GM23338 (cell line): ENCODE measurements around the gene LLGL2. TPM values are rescaled to one million over a fixed set of nuclear protein-coding genes. Genes with fewer than 3 reads are reported as not detected.

Experiments
- ATAC-seq: fragments of 200-7000 bp; cut with Tn5 transposase; 3 replicates; pipeline ENCODE4 v1.9.1; 2020
- DNase-seq: peaks from one replicate; pipeline ENCODE4 v3.0.0-alpha.2; 2015; ENCODE audit warnings: low spot score
- H2AFZ ChIP-seq: fragments of 200-600 bp; sonication (generic); 2 replicates; pipeline ENCODE4 v1.8.0; 2016; ENCODE audit warnings: antibody characterized with exemption, mild to moderate bottlenecking, moderate library complexity
- H3F3A ChIP-seq: fragments of 200-600 bp; sonication (generic); replicated peaks from 2 replicates; pipeline ENCODE4 v1.8.0; 2017; ENCODE audit warnings: antibody characterized with exemption, mixed run types, low read depth
- H3K27ac ChIP-seq: fragments of 200-600 bp; sonication (generic); 2 replicates; pipeline ENCODE4 v1.6.1; 2016; ENCODE audit warnings: low read depth
- H3K27me3 ChIP-seq: fragments of 200-600 bp; sonication (generic); 2 replicates; pipeline ENCODE4 v1.8.0; 2016; ENCODE audit warnings: mild to moderate bottlenecking, mixed run types, moderate library complexity; ENCODE audit not compliant: insufficient read depth
- H3K36me3 ChIP-seq: fragments of 200-600 bp; sonication (generic); 2 replicates; pipeline ENCODE4 v1.8.0; 2016; ENCODE audit warnings: mild to moderate bottlenecking; ENCODE audit not compliant: insufficient read depth
- H3K4me1 ChIP-seq: fragments of 200-600 bp; sonication (generic); 2 replicates; pipeline ENCODE4 v1.8.0; 2016; ENCODE audit warnings: mild to moderate bottlenecking, moderate library complexity; ENCODE audit not compliant: insufficient read depth
- H3K4me2 ChIP-seq: fragments of 200-600 bp; sonication (generic); 2 replicates; pipeline ENCODE4 v1.7.1; 2017; ENCODE audit warnings: mixed run types
- H3K4me3 ChIP-seq: fragments of 200-600 bp; sonication (generic); 2 replicates; pipeline ENCODE4 v1.6.1; 2016; ENCODE audit warnings: mixed run types
- H3K79me2 ChIP-seq: fragments of 200-600 bp; sonication (generic); replicated peaks from 2 replicates; pipeline ENCODE4 v1.8.0; 2017; ENCODE audit warnings: mild to moderate bottlenecking; ENCODE audit not compliant: insufficient read depth
- H3K9me2 ChIP-seq: fragments of 200-600 bp; sonication (generic); 2 replicates; pipeline ENCODE4 v1.8.0; 2017; ENCODE audit not compliant: insufficient read depth
- H4K20me1 ChIP-seq: fragments of 200-600 bp; sonication (generic); replicated peaks from 2 replicates; pipeline ENCODE4 v1.8.0; 2017; ENCODE audit warnings: mild to moderate bottlenecking; ENCODE audit not compliant: insufficient read depth
- H3K27ac Mint-ChIP-seq: 2 replicates; pipeline ENCODE4 v1.8.0; 2020; ENCODE audit warnings: inconsistent platforms, mild to moderate bottlenecking, moderate library complexity, mixed read lengths
- H3K27me3 Mint-ChIP-seq: 3 replicates; pipeline ENCODE4 v1.8.0; 2022; ENCODE audit warnings: low read depth, mild to moderate bottlenecking, moderate library complexity, mixed read lengths, inconsistent platforms; ENCODE audit not compliant: insufficient read depth, poor library complexity
- H3K36me3 Mint-ChIP-seq: 3 replicates; pipeline ENCODE4 v1.8.0; 2021; ENCODE audit warnings: low read depth, mild to moderate bottlenecking, inconsistent platforms, moderate library complexity, mixed read lengths
- H3K4me1 Mint-ChIP-seq: 3 replicates; pipeline ENCODE4 v1.8.0; 2020; ENCODE audit warnings: mild to moderate bottlenecking, inconsistent platforms, mixed read lengths
- H3K4me3 Mint-ChIP-seq: 3 replicates; pipeline ENCODE4 v1.8.0; 2021; ENCODE audit warnings: moderate library complexity, mild to moderate bottlenecking, inconsistent platforms, mixed read lengths
- H3K9me3 Mint-ChIP-seq: 3 replicates; pipeline ENCODE4 v1.8.0; 2020; ENCODE audit warnings: moderate library complexity, mild to moderate bottlenecking, inconsistent platforms, mixed read lengths
- CREB1 ChIP-seq: fragments of 250-450 bp; sonication (Bioruptor Pico); IDR thresholded peaks from 2 replicates; pipeline ENCODE4 v1.5.0; 2020; ENCODE audit warnings: low read depth, mild to moderate bottlenecking, moderate library complexity
- EZH2 ChIP-seq: fragments of 200-600 bp; sonication (generic); IDR thresholded peaks from one replicate; pipeline ENCODE4 v1.8.0; 2017; ENCODE audit warnings: antibody characterized with exemption, mild to moderate bottlenecking, low read depth; ENCODE audit not compliant: unreplicated experiment
- EZH2phosphoT487 ChIP-seq: fragments of 200-600 bp; sonication (generic); IDR thresholded peaks from one replicate; pipeline ENCODE4 v1.8.1; 2018; ENCODE audit warnings: antibody characterized with exemption; ENCODE audit not compliant: unreplicated experiment
- JUNB ChIP-seq: IDR thresholded peaks from one replicate; pipeline ENCODE4 v1.6.1; 2016; ENCODE audit warnings: antibody characterized with exemption; ENCODE audit not compliant: unreplicated experiment
- NANOG ChIP-seq: IDR thresholded peaks from 2 replicates; pipeline ENCODE4 v1.6.1; 2016; ENCODE audit warnings: antibody characterized with exemption, borderline replicate concordance
- POLR2AphosphoS5 ChIP-seq: IDR thresholded peaks from 2 replicates; pipeline ENCODE4 v1.6.1; 2016; ENCODE audit warnings: antibody characterized with exemption, low read depth
- STAT1 ChIP-seq: IDR thresholded peaks from one replicate; pipeline ENCODE4 v1.6.1; 2016; ENCODE audit warnings: antibody characterized with exemption; ENCODE audit not compliant: unreplicated experiment
- ZNF331 ChIP-seq: fragments of 250-450 bp; sonication (Bioruptor Pico); IDR thresholded peaks from 2 replicates; pipeline ENCODE4 v1.5.0; 2020; ENCODE audit warnings: low read depth, mild to moderate bottlenecking, moderate library complexity
- polyA plus RNA-seq: library from polyadenylated mRNA; unstranded; fragments of >200 nt; fragmentation: Nextera tagmentation; extraction: Ambion mirVana; gene quantifications from 2 replicates; pipeline ENCODE4 v1.2.1, GENCODE V29; 2016
- total RNA-seq: library from RNA; depleted of rRNA; stranded (reverse); fragments of >200 nt; shearing (Covaris generic); gene quantifications from 2 replicates; pipeline ENCODE4 v1.2.3, GENCODE V29; 2014
- TF ChIP-seq, protein P1 (sequence below): IDR thresholded peaks from 2 replicates; pipeline ENCODE4 v1.6.1; 2016; ENCODE audit warnings: antibody characterized with exemption
- TF ChIP-seq, protein P2 (sequence below), 2 experiments: fragments of 200-600 bp in 1 of 2; sonication (generic) in 1 of 2; conservative IDR thresholded peaks; 2 replicates each; pipeline versions ENCODE4 v1.5.1 to v1.6.1; 2016 to 2017; ENCODE audit warnings: antibody characterized with exemption in 2 of 2, low read depth in 2 of 2, mild to moderate bottlenecking in 2 of 2, moderate library complexity in 1 of 2
- TF ChIP-seq, protein P3 (sequence below): IDR thresholded peaks from one replicate; pipeline ENCODE4 v1.6.1; 2018; ENCODE audit warnings: antibody characterized with exemption; ENCODE audit not compliant: unreplicated experiment

Gene LLGL2
- total and polyA plus RNA-seq, 2 experiments from 2014 or later: 62.5 to 78.5 TPM

DNA sequence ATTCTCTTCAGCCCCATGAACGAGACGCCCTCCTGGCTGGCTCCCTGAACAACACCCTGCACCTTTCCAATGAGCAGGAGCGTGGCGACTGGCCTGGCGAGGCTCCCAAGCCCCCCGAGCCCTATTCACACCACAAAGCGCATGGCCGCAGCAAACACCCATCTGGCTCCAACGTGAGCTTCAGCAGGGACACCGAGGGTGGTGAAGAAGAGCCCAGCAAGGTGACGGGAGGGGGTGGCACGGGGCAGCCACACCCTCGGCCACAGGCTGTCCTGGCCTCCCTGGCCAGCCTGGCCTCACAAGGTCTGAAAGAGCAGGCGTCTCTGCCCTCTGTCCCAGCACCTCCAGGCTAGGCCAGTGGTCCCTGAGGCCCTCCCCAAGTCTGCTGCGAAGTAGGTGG lies 33.8 kb upstream of the LLGL2 start:
- H3K4me1 Mint-ChIP-seq: peaks cover 9% of the 10 kb centered on the region
- peaks cover 6% of the 10 kb centered on the region for H3K27me3 Mint-ChIP-seq
- no peaks in the 10 kb centered on the region for H3K4me1 ChIP-seq
- H3K9me3 Mint-ChIP-seq: no peaks in the 10 kb centered on the region
- DNase-seq (no peak), ATAC-seq (no peak)
- H3K4me3 ChIP-seq: no peak overlapping the region
- no peak overlapping the region for H3K27ac ChIP-seq
- no peak overlapping the region for H3K27ac Mint-ChIP-seq
- H3K9me2 ChIP-seq: no peaks in the 10 kb centered on the region
- H3K36me3 Mint-ChIP-seq: no peaks in the 10 kb centered on the region
- H3K79me2 ChIP-seq: no peaks in the 10 kb centered on the region
- no peak overlapping the region for H3K4me2 ChIP-seq
- no peaks in the 10 kb centered on the region for H3K36me3 ChIP-seq
- H3K4me3 Mint-ChIP-seq: no peak overlapping the region
- no peaks in the 10 kb centered on the region for H4K20me1 ChIP-seq
- H2AFZ ChIP-seq: no peak overlapping the region
- no peaks in the 10 kb centered on the region for H3K27me3 ChIP-seq
- TF ChIP-seq, protein P1, sequence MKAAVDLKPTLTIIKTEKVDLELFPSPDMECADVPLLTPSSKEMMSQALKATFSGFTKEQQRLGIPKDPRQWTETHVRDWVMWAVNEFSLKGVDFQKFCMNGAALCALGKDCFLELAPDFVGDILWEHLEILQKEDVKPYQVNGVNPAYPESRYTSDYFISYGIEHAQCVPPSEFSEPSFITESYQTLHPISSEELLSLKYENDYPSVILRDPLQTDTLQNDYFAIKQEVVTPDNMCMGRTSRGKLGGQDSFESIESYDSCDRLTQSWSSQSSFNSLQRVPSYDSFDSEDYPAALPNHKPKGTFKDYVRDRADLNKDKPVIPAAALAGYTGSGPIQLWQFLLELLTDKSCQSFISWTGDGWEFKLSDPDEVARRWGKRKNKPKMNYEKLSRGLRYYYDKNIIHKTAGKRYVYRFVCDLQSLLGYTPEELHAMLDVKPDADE: no peak
- no peak for TF ChIP-seq ZNF331 (CRISPR knock-in tag)
- TF ChIP-seq EZH2phosphoT487: no peak
- TF ChIP-seq CREB1: no peak
- TF ChIP-seq EZH2: no peak
- no peak for TF ChIP-seq STAT1
- TF ChIP-seq POLR2AphosphoS5: no peak
- no peak for TF ChIP-seq JUNB
- TF ChIP-seq NANOG: no peak
- TF ChIP-seq, protein P2, sequence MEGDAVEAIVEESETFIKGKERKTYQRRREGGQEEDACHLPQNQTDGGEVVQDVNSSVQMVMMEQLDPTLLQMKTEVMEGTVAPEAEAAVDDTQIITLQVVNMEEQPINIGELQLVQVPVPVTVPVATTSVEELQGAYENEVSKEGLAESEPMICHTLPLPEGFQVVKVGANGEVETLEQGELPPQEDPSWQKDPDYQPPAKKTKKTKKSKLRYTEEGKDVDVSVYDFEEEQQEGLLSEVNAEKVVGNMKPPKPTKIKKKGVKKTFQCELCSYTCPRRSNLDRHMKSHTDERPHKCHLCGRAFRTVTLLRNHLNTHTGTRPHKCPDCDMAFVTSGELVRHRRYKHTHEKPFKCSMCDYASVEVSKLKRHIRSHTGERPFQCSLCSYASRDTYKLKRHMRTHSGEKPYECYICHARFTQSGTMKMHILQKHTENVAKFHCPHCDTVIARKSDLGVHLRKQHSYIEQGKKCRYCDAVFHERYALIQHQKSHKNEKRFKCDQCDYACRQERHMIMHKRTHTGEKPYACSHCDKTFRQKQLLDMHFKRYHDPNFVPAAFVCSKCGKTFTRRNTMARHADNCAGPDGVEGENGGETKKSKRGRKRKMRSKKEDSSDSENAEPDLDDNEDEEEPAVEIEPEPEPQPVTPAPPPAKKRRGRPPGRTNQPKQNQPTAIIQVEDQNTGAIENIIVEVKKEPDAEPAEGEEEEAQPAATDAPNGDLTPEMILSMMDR (conservative IDR thresholded peaks at IDR 0.05; ENCODE audit: low read depth in 2 of 2): no peak
- H3F3A ChIP-seq: no peaks in the 10 kb centered on the region

DNA sequence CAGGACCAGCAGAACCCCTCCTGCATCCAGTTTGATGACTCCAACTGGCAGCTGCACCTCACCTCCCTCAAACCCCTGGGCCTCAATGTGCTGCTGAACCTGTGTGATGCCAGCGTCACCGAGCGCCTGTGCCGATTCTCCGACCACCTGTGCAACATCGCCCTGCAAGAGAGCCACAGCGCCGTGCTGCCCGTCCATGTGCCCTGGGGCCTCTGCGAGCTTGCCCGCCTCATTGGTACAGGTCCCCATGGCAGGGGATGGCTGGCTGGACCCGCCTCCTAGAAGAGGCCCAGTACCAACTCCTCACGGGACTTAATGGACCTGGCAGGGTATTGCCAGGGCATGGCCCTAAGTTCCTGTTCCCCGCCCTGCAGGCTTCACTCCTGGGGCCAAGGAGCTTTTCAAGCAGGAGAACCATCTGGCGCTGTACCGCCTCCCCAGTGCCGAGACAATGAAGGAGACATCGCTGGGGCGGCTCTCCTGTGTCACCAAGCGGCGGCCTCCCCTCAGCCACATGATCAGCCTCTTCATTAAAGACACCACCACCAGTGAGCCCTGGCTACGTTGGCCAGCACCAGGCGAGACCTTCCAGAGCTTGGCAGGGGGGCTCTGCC lies 32.8 kb upstream of the LLGL2 start:
- Histone ChIP-seq H3K79me2 (no peaks in the 10 kb centered on the region), H3K4me2 (no peak overlapping the region), H3K27ac (no peak overlapping the region), H3K4me1 (no peaks in the 10 kb centered on the region), H3F3A (no peaks in the 10 kb centered on the region), H3K36me3 (no peaks in the 10 kb centered on the region), H3K4me3 (no peak overlapping the region), H3K9me2 (no peaks in the 10 kb centered on the region), H2AFZ (no peak overlapping the region), H4K20me1 (no peaks in the 10 kb centered on the region), H3K27me3 (no peaks in the 10 kb centered on the region)
- Mint-ChIP-seq H3K4me3 (no peak overlapping the region), H3K27me3 (peaks cover 9% of the 10 kb centered on the region), H3K9me3 (no peaks in the 10 kb centered on the region), H3K36me3 (peaks cover 3% of the 10 kb centered on the region; the same call in 1 of the 3 replicates), H3K27ac (peak overlapping the region; percentile 36; the same call in 1 of the 2 replicates), H3K4me1 (peaks cover 2% of the 10 kb centered on the region; the same call in 2 of the 3 replicates)
- ATAC-seq (no peak), DNase-seq (no peak)
- no peak for TF ChIP-seq NANOG
- TF ChIP-seq, protein P3, sequence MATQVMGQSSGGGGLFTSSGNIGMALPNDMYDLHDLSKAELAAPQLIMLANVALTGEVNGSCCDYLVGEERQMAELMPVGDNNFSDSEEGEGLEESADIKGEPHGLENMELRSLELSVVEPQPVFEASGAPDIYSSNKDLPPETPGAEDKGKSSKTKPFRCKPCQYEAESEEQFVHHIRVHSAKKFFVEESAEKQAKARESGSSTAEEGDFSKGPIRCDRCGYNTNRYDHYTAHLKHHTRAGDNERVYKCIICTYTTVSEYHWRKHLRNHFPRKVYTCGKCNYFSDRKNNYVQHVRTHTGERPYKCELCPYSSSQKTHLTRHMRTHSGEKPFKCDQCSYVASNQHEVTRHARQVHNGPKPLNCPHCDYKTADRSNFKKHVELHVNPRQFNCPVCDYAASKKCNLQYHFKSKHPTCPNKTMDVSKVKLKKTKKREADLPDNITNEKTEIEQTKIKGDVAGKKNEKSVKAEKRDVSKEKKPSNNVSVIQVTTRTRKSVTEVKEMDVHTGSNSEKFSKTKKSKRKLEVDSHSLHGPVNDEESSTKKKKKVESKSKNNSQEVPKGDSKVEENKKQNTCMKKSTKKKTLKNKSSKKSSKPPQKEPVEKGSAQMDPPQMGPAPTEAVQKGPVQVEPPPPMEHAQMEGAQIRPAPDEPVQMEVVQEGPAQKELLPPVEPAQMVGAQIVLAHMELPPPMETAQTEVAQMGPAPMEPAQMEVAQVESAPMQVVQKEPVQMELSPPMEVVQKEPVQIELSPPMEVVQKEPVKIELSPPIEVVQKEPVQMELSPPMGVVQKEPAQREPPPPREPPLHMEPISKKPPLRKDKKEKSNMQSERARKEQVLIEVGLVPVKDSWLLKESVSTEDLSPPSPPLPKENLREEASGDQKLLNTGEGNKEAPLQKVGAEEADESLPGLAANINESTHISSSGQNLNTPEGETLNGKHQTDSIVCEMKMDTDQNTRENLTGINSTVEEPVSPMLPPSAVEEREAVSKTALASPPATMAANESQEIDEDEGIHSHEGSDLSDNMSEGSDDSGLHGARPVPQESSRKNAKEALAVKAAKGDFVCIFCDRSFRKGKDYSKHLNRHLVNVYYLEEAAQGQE: no peak
- TF ChIP-seq, protein P1: no peak
